NCI-H69 (cell line): ENCODE data around the gene CRYL1.
A peak's percentile ranks its signal among the peaks of the same experiment; 100 is the strongest.

Source experiments
- DNase-seq: peaks from one replicate; lab custom pipeline; 2025; lab: John Stamatoyannopoulos, UW

Gene CRYL1

GRCh38 chr13:20528452-20528851, 2.8 kb upstream of the CRYL1 start:
- DNase-seq, result no peak

- DNase-seq, result peak; percentile 6
Measured at GRCh38 chr13:20526664-20527063, 1.0 kb upstream of the CRYL1 start.

- DNase-seq, result peak; percentile 39
Measured at GRCh38 chr13:20525144-20525600, 485 bp downstream of the CRYL1 start.

GRCh38 chr13:20521364-20522115, 4.1 kb downstream of the CRYL1 start:
- no peak for DNase-seq

- DNase-seq, result no peak
Measured at GRCh38 chr13:20519875-20520274, 5.8 kb downstream of the CRYL1 start.

GRCh38 chr13:20518660-20519100, 7.0 kb downstream of the CRYL1 start:
- no peak for DNase-seq

GRCh38 chr13:20514866-20515265, 10.8 kb downstream of the CRYL1 start:
- DNase-seq, result no peak

GRCh38 chr13:20513466-20513995, 12.1 kb downstream of the CRYL1 start:
- DNase-seq, result no peak

GRCh38 chr13:20512042-20512683, 13.5 kb downstream of the CRYL1 start:
- DNase-seq, result no peak

- no peak for DNase-seq
Measured at GRCh38 chr13:20506696-20507095, 19.0 kb downstream of the CRYL1 start.

- DNase-seq, result no peak
Measured at GRCh38 chr13:20505405-20506366, 20.0 kb downstream of the CRYL1 start.

- DNase-seq, result no peak
Measured at GRCh38 chr13:20503088-20504083, 22.3 kb downstream of the CRYL1 start.

- DNase-seq, result no peak
Measured at GRCh38 chr13:20501592-20501991, 24.1 kb downstream of the CRYL1 start.

- DNase-seq, result no peak
Measured at GRCh38 chr13:20501120-20501519, 24.5 kb downstream of the CRYL1 start.

GRCh38 chr13:20499986-20500385, 25.7 kb downstream of the CRYL1 start:
- no peak for DNase-seq

GRCh38 chr13:20498659-20499058, 27.0 kb downstream of the CRYL1 start:
- DNase-seq, result no peak

- DNase-seq, result no peak
Measured at GRCh38 chr13:20498129-20498528, 27.5 kb downstream of the CRYL1 start.

- DNase-seq, result no peak
Measured at GRCh38 chr13:20497006-20497775, 28.5 kb downstream of the CRYL1 start.

GRCh38 chr13:20495087-20496023, 30.3 kb downstream of the CRYL1 start:
- DNase-seq, result peak; percentile 45
